HepG2 (cell line): ENCODE measurements around the gene PIK3R3. TPM values are rescaled to one million over a fixed set of nuclear protein-coding genes. Genes with fewer than 3 reads are reported as not detected.

Experiments used
- ATAC-seq: fragments of 200-7000 bp; cut with Tn5 transposase; 3 replicates; pipeline ENCODE4 v1.9.1; 2020; ENCODE audit warnings: mild to moderate bottlenecking, moderate library complexity
- BruUV-seq: library from RNA; stranded (reverse); fragments of 400-500 nt; replicated peaks from 2 replicates; lab custom pipeline; 2021; lab: Mats Ljungman, UMichigan
- CTCF ChIA-PET: fragments of 300-600 bp; formaldehyde crosslinking; extraction: SDS; loops from one replicate; lab custom pipeline; 2021; ENCODE audit warnings: low total read pairs, inconsistent platforms, low intra/inter-chr PET ratio; lab: Yijun Ruan, JAX
- POLR2A ChIA-PET: fragments of 350-600 bp; sonication (Branson Sonifier 250); formaldehyde crosslinking; loops from one replicate; lab custom pipeline; 2020; ENCODE audit warnings: antibody characterized with exemption, inconsistent platforms; lab: Yijun Ruan, JAX
- DNase-seq: peaks from one replicate; pipeline ENCODE4 v3.0.0-alpha.2; 2015; ENCODE audit warnings: low spot score
- FAIRE-seq: peaks from 3 replicates; lab custom pipeline; 2011; peaks lifted over from hg19 to GRCh38; lab: Jason Lieb, UNC
- H2AFZ ChIP-seq: one replicate; pipeline ENCODE4 v1.6.1; 2011; ENCODE audit warnings: low read length, inconsistent platforms
- H3K27ac ChIP-seq: fragments of 300-600 bp; 3 replicates; pipeline ENCODE4 v1.8.0; 2011; ENCODE audit warnings: mixed run types, mild to moderate bottlenecking, mixed read lengths, low read length, inconsistent platforms; ENCODE audit not compliant: insufficient read depth; ENCODE audit errors: extremely low read length
- H3K27me3 ChIP-seq, 2 experiments: fragments of 200-600 bp in 1 of 2; 2 replicates in 1 of 2; 3 replicates in 1 of 2; pipeline versions ENCODE4 v1.6.0 to v1.8.0; 2011; ENCODE audit warnings: low read length in 2 of 2, mild to moderate bottlenecking in 2 of 2, moderate library complexity in 2 of 2, inconsistent platforms in 1 of 2; ENCODE audit not compliant: insufficient read depth in 2 of 2, control insufficient read depth in 1 of 2
- H3K36me3 ChIP-seq, 2 experiments: fragments of 200-600 bp in 1 of 2; replicated peaks in 1 of 2; 2 replicates in 1 of 2; 3 replicates in 1 of 2; pipeline versions ENCODE4 v1.5.1 to v1.8.0; 2011; ENCODE audit warnings: low read length in 2 of 2, inconsistent platforms in 1 of 2; ENCODE audit not compliant: insufficient read depth in 2 of 2, control insufficient read depth in 1 of 2
- H3K4me1 ChIP-seq: 2 replicates; pipeline ENCODE4 v1.5.1; 2012; ENCODE audit warnings: low read length, inconsistent platforms; ENCODE audit not compliant: insufficient read depth
- H3K4me2 ChIP-seq: 2 replicates; pipeline ENCODE4 v1.6.0; 2011; ENCODE audit warnings: low read depth, low read length, inconsistent platforms
- H3K4me3 ChIP-seq, 3 experiments: fragments of 200-600 bp in 1 of 3; sonication (generic), shearing (Covaris generic) in 1 of 3; replicated peaks in 1 of 3; 2 replicates each; pipeline ENCODE4 v1.5.1; 2011 to 2016; ENCODE audit warnings: low read length in 3 of 3, inconsistent platforms in 2 of 3, low read depth in 2 of 3, mild to moderate bottlenecking in 2 of 3, control low read depth in 1 of 3, mixed read lengths in 1 of 3; ENCODE audit not compliant: insufficient read depth in 1 of 3
- H3K79me2 ChIP-seq: one replicate; pipeline ENCODE4 v1.6.1; 2011; ENCODE audit warnings: low read length, inconsistent platforms; ENCODE audit not compliant: insufficient read depth
- H3K9ac ChIP-seq: 2 replicates; pipeline ENCODE4 v1.6.0; 2011; ENCODE audit warnings: mild to moderate bottlenecking, low read depth, low read length, inconsistent platforms; ENCODE audit not compliant: insufficient read depth
- H3K9me3 ChIP-seq: 2 replicates; pipeline ENCODE4 v1.5.1; 2012; ENCODE audit warnings: mild to moderate bottlenecking, low read length
- H4K20me1 ChIP-seq: 2 replicates; pipeline ENCODE4 v1.6.0; 2011; ENCODE audit warnings: inconsistent platforms, mild to moderate bottlenecking, low read length, moderate library complexity; ENCODE audit not compliant: insufficient read depth
- CHD4 ChIP-seq: fragments of 200-600 bp; sonication (generic); IDR thresholded peaks from 2 replicates; pipeline ENCODE4 v1.7.0; 2017; ENCODE audit warnings: mild to moderate bottlenecking, low read length, borderline replicate concordance
- GLI4 ChIP-seq: sonication (generic); formaldehyde crosslinking; IDR thresholded peaks from 2 replicates; pipeline ENCODE4 v1.5.1; 2020; ENCODE audit warnings: missing genetic modification reagents, mild to moderate bottlenecking, moderate library complexity, borderline replicate concordance
- HCFC1 ChIP-seq: fragments of 150-350 bp; IDR thresholded peaks from 2 replicates; pipeline ENCODE4 v1.6.1; 2014; ENCODE audit warnings: low read depth, low read length
- JDP2 ChIP-seq: sonication (generic); formaldehyde crosslinking; IDR thresholded peaks from 2 replicates; pipeline ENCODE4 v1.8.1; 2022; ENCODE audit warnings: missing genetic modification reagents, borderline replicate concordance
- KMT2A ChIP-seq: sonication (generic); formaldehyde crosslinking; IDR thresholded peaks from 2 replicates; pipeline ENCODE4 v1.4.0; 2020; ENCODE audit warnings: missing genetic modification reagents
- NAIF1 ChIP-seq: sonication (generic); formaldehyde crosslinking; IDR thresholded peaks from 2 replicates; pipeline ENCODE4 v1.5.0; 2020; ENCODE audit warnings: mild to moderate bottlenecking, missing genetic modification reagents, borderline replicate concordance
- NCOA2 ChIP-seq: sonication (generic); formaldehyde crosslinking; IDR thresholded peaks from 2 replicates; pipeline ENCODE4 v1.8.0; 2022; ENCODE audit warnings: inconsistent platforms
- NRL ChIP-seq: sonication (generic); formaldehyde crosslinking; IDR thresholded peaks from 2 replicates; pipeline ENCODE4 v1.5.0; 2020; ENCODE audit warnings: missing genetic modification reagents, mild to moderate bottlenecking, moderate library complexity, borderline replicate concordance
- SIN3B ChIP-seq: fragments of 150-350 bp; IDR thresholded peaks from 2 replicates; pipeline ENCODE4 v1.6.1; 2014; ENCODE audit warnings: low read length
- TBL1XR1 ChIP-seq: fragments of 150-350 bp; IDR thresholded peaks from 2 replicates; pipeline ENCODE4 v1.6.1; 2014; ENCODE audit warnings: borderline replicate concordance, low read length; ENCODE audit not compliant: partially characterized antibody
- TCF7L2 ChIP-seq: IDR thresholded peaks from 2 replicates; pipeline ENCODE4 v1.6.1; 2011; ENCODE audit warnings: mild to moderate bottlenecking, low read depth, low read length, moderate library complexity
- TP53 ChIP-seq: sonication (generic); formaldehyde crosslinking; conservative IDR thresholded peaks from 2 replicates; pipeline ENCODE4 v1.4.0; 2020; ENCODE audit warnings: missing genetic modification reagents
- ZFP36L1 ChIP-seq: sonication (generic); formaldehyde crosslinking; IDR thresholded peaks from 2 replicates; pipeline ENCODE4 v1.8.0; 2022; ENCODE audit warnings: mild to moderate bottlenecking, missing genetic modification reagents, moderate library complexity
- ZNF251 ChIP-seq: sonication (generic); formaldehyde crosslinking; IDR thresholded peaks from 2 replicates; pipeline ENCODE4 v1.9.0; 2021; ENCODE audit warnings: mild to moderate bottlenecking, missing genetic modification reagents
- ZNF747 ChIP-seq: sonication (generic); formaldehyde crosslinking; IDR thresholded peaks from 2 replicates; pipeline ENCODE4 v1.8.1; 2023; ENCODE audit warnings: missing genetic modification reagents, mild to moderate bottlenecking, borderline replicate concordance
- ZNF850 ChIP-seq: sonication (generic); formaldehyde crosslinking; conservative IDR thresholded peaks from 2 replicates; pipeline ENCODE4 v1.9.0; 2021; ENCODE audit warnings: mild to moderate bottlenecking, missing genetic modification reagents
- ZSCAN31 ChIP-seq: sonication (generic); formaldehyde crosslinking; IDR thresholded peaks from 2 replicates; pipeline ENCODE4 v1.5.0; 2020; ENCODE audit warnings: low read depth, mild to moderate bottlenecking, missing genetic modification reagents
- WGBS: methylation state at CpG from one replicate; pipeline ENCODE4 v1.1.6; 2017; ENCODE audit warnings: low lambda C conversion rate; 5-methylcytosine and 5-hydroxymethylcytosine counted together
- in situ Hi-C: cut with HindIII; loops from 2 replicates; pipeline ENCODE4 v1.10.0; 2017; ENCODE audit warnings: low pct_unique_long_range_greater_than_20kb; ENCODE audit not compliant: extremely low pct_ligation_motif_present
- intact Hi-C: fragments of 100-400 bp; cut with micrococcal nuclease; formaldehyde crosslinking; loops from one replicate; pipeline ENCODE4 v1.10.0; 2022; ENCODE audit not compliant: unreplicated experiment
- polyA plus RNA-seq, 8 experiments: library from polyadenylated mRNA; depleted of rRNA in 3 of 8; stranded (reverse) in 7 of 8; unstranded in 1 of 8; fragments of >200 nt; fragmentation: Illumina TruSeq in 4 of 8; extraction: Trizol in 4 of 8; gene quantifications; 2 replicates each; pipeline versions ENCODE4 v1.2.1 to v1.2.3, GENCODE V29; 2011 to 2016; ENCODE audit warnings: low read depth in 4 of 8, missing spikeins in 1 of 8, mixed read lengths in 1 of 8; ENCODE audit not compliant: insufficient read depth in 1 of 8
- total RNA-seq, 5 experiments: library from RNA; depleted of rRNA; stranded (reverse); fragments of >200 nt; fragmentation: Illumina TruSeq; extraction: Trizol; gene quantifications; 2 replicates each; pipeline ENCODE4 v1.2.3, GENCODE V29; 2016; ENCODE audit warnings: low read depth in 1 of 5
- TF ChIP-seq, protein P1 (sequence below): sonication (generic); formaldehyde crosslinking; IDR thresholded peaks from 2 replicates; pipeline ENCODE4 v1.9.0; 2021; ENCODE audit warnings: missing genetic modification reagents, borderline replicate concordance
- TF ChIP-seq, protein P2 (sequence below): sonication (generic); formaldehyde crosslinking; IDR thresholded peaks from 2 replicates; pipeline ENCODE4 v1.8.1; 2023; ENCODE audit warnings: mild to moderate bottlenecking, inconsistent platforms, moderate library complexity, missing genetic modification reagents, borderline replicate concordance

PIK3R3 gene
- total and polyA plus RNA-seq, 2 of the 13 experiments (the other 11 are each of a cell fraction or from before 2014, with no cell fraction given), result 0.37 to 6.9 TPM

DNA sequence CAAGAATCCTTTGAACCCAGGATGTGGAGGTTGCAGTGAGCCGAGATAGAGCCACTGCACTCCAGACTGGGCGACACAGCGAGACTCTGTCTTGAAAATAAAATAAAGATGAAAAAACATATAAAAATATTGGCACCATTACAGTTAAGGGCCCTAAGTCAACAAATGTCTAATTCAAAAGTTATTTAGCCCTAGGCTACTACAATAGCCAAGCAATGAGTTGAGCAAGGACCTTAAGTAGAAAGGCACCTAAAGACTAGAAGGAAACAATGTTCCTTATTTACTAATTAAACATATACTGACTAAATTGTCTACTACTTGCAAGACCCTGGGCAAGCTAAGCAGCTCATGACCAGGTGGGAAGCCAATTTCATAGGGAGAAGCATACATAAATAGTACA lies 4.1 kb downstream of the PIK3R3 start:
- peaks cover 4% of the 10 kb centered on the region for H3K79me2 ChIP-seq
- H3K9me3 ChIP-seq, result no peaks in the 10 kb centered on the region
- H3K36me3 ChIP-seq, result no peaks in the 10 kb centered on the region
- WGBS, result 80% methylated on average over 3 of the region's 3 CpGs
- peaks cover 0 to 9% of the 10 kb centered on the region in 2 experiments; a peak in 2 of 5 replicates for H3K27me3 ChIP-seq
- no peak for FAIRE-seq
- ChIA-PET CTCF (no interaction called here), POLR2A (no interaction called here)
- in situ Hi-C loops (no loop called here), intact Hi-C loops (no loop called here)
- no peaks in the 10 kb centered on the region for H4K20me1 ChIP-seq
- H3K4me2 ChIP-seq, result no peak overlapping the region
- BruUV-seq, result no TSS peak
- no peak overlapping the region for H3K9ac ChIP-seq
- no peak for DNase-seq
- TF ChIP-seq ZSCAN31 (CRISPR knock-in tag) (no peak), TP53 (no peak), ZNF747 (CRISPR knock-in tag) (no peak), SIN3B (no peak), CHD4 (no peak), NAIF1 (CRISPR knock-in tag) (no peak), HCFC1 (no peak), NRL (no peak), ZFP36L1 (CRISPR knock-in tag) (no peak), NCOA2 (CRISPR knock-in tag) (no peak), ZNF251 (no peak), TCF7L2 (no peak), ZNF850 (CRISPR knock-in tag) (no peak), KMT2A (no peak), TBL1XR1 (no peak), GLI4 (CRISPR knock-in tag) (no peak), JDP2 (no peak)
- TF ChIP-seq, protein P1, sequence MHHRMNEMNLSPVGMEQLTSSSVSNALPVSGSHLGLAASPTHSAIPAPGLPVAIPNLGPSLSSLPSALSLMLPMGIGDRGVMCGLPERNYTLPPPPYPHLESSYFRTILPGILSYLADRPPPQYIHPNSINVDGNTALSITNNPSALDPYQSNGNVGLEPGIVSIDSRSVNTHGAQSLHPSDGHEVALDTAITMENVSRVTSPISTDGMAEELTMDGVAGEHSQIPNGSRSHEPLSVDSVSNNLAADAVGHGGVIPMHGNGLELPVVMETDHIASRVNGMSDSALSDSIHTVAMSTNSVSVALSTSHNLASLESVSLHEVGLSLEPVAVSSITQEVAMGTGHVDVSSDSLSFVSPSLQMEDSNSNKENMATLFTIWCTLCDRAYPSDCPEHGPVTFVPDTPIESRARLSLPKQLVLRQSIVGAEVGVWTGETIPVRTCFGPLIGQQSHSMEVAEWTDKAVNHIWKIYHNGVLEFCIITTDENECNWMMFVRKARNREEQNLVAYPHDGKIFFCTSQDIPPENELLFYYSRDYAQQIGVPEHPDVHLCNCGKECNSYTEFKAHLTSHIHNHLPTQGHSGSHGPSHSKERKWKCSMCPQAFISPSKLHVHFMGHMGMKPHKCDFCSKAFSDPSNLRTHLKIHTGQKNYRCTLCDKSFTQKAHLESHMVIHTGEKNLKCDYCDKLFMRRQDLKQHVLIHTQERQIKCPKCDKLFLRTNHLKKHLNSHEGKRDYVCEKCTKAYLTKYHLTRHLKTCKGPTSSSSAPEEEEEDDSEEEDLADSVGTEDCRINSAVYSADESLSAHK (CRISPR knock-in tag), result no peak
- TF ChIP-seq, protein P2, sequence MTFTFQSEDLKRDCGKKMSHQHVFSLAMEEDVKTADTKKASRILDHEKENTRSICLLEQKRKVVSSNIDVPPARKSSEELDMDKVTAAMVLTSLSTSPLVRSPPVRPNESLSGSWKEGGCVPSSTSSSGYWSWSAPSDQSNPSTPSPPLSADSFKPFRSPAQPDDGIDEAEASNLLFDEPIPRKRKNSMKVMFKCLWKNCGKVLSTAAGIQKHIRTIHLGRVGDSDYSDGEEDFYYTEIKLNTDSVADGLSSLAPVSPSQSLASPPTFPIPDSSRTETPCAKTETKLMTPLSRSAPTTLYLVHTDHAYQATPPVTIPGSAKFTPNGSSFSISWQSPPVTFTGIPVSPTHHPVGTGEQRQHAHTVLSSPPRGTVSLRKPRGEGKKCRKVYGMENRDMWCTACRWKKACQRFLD (CRISPR knock-in tag), result no peak
- H3K27ac ChIP-seq, result no peak overlapping the region
- no peak overlapping the region for H2AFZ ChIP-seq
- no peak overlapping the region for H3K4me3 ChIP-seq
- H3K4me1 ChIP-seq, result peaks cover 17% of the 10 kb centered on the region
- no peak for ATAC-seq
